H9 (cell line): ENCODE measurements around the gene ADA. TPM values are rescaled to one million over a fixed set of nuclear protein-coding genes. Genes with fewer than 3 reads are reported as not detected.
"Not testable (repeated sequence)": the region's sequence is repeated elsewhere in the genome, so short reads cannot be mapped to it uniquely, and the experiment has no call there.

Experiments
- DNase-seq: peaks from one replicate; pipeline ENCODE4 v3.0.0-alpha.2; 2017
- H2AFZ ChIP-seq: one replicate; pipeline ENCODE4 v1.6.1; 2013; ENCODE audit warnings: mild to moderate bottlenecking, low read length, control low read depth, moderate library complexity
- H2AK5ac ChIP-seq: 2 replicates; pipeline ENCODE4 v1.6.1; 2013; ENCODE audit warnings: low read length, control low read depth, mixed read lengths; ENCODE audit not compliant: insufficient read length
- H2BK120ac ChIP-seq: one replicate; pipeline ENCODE4 v1.6.1; 2013; ENCODE audit warnings: low read depth, mild to moderate bottlenecking, low read length, control low read depth, inconsistent platforms; ENCODE audit not compliant: poor library complexity, severe bottlenecking
- H2BK12ac ChIP-seq: 2 replicates; pipeline ENCODE4 v1.6.1; 2013; ENCODE audit warnings: low read length, control low read depth, mixed read lengths, low read depth; ENCODE audit not compliant: insufficient read length
- H2BK15ac ChIP-seq: 2 replicates; pipeline ENCODE4 v1.6.1; 2013; ENCODE audit warnings: low read depth, low read length, control low read depth
- H2BK20ac ChIP-seq: one replicate; pipeline ENCODE4 v1.6.1; 2013; ENCODE audit warnings: low read depth, mild to moderate bottlenecking, low read length, control low read depth, inconsistent platforms; ENCODE audit not compliant: poor library complexity, severe bottlenecking
- H2BK5ac ChIP-seq: 2 replicates; pipeline ENCODE4 v1.6.1; 2013; ENCODE audit warnings: low read length, control low read depth, mixed read lengths; ENCODE audit not compliant: insufficient read length
- H3K14ac ChIP-seq: 2 replicates; pipeline ENCODE4 v1.6.1; 2013; ENCODE audit warnings: low read length, control low read depth; ENCODE audit not compliant: insufficient read depth
- H3K18ac ChIP-seq: 2 replicates; pipeline ENCODE4 v1.6.1; 2013; ENCODE audit warnings: low read depth, mild to moderate bottlenecking, mixed read lengths, low read length, control low read depth; ENCODE audit not compliant: insufficient read length
- H3K23ac ChIP-seq: 2 replicates; pipeline ENCODE4 v1.6.1; 2013; ENCODE audit warnings: low read length, control low read depth, mixed read lengths, low read depth; ENCODE audit not compliant: insufficient read length
- H3K23me2 ChIP-seq: 2 replicates; pipeline ENCODE4 v1.6.1; 2013; ENCODE audit warnings: low read depth, mild to moderate bottlenecking, mixed read lengths, low read length, control low read depth; ENCODE audit not compliant: insufficient read length, poor library complexity, severe bottlenecking
- H3K27ac ChIP-seq: 2 replicates; pipeline ENCODE4 v1.5.1; 2013; ENCODE audit warnings: low read length, control low read depth, mixed read lengths, low read depth; ENCODE audit not compliant: insufficient read length
- H3K27me3 ChIP-seq: 2 replicates; pipeline ENCODE4 v1.6.1; 2013; ENCODE audit warnings: low read length, control low read depth, inconsistent platforms; ENCODE audit not compliant: insufficient read depth
- H3K4ac ChIP-seq: 2 replicates; pipeline ENCODE4 v1.6.1; 2013; ENCODE audit warnings: low read depth, mild to moderate bottlenecking, control low read depth, inconsistent platforms, low read length, moderate library complexity
- H3K4me1 ChIP-seq: 2 replicates; pipeline ENCODE4 v1.6.1; 2013; ENCODE audit warnings: low read length, control low read depth, inconsistent platforms; ENCODE audit not compliant: insufficient read depth
- H3K4me2 ChIP-seq: 2 replicates; pipeline ENCODE4 v1.6.1; 2013; ENCODE audit warnings: low read length, control low read depth, mixed read lengths; ENCODE audit not compliant: insufficient read length, insufficient read depth
- H3K56ac ChIP-seq: 2 replicates; pipeline ENCODE4 v1.6.1; 2013; ENCODE audit warnings: low read depth, mild to moderate bottlenecking, mixed read lengths, low read length, control low read depth; ENCODE audit not compliant: insufficient read length
- H3K79me1 ChIP-seq: 2 replicates; pipeline ENCODE4 v1.6.1; 2013; ENCODE audit warnings: low read depth, mild to moderate bottlenecking, moderate library complexity, low read length, control low read depth, inconsistent platforms; ENCODE audit not compliant: insufficient read depth, poor library complexity, severe bottlenecking
- H3K79me2 ChIP-seq: 2 replicates; pipeline ENCODE4 v1.6.1; 2013; ENCODE audit warnings: low read length, control low read depth, inconsistent platforms; ENCODE audit not compliant: insufficient read depth
- H3K9ac ChIP-seq: 2 replicates; pipeline ENCODE4 v1.6.1; 2013; ENCODE audit warnings: low read length, control low read depth, mixed read lengths; ENCODE audit not compliant: insufficient read length; ENCODE audit errors: extremely low read depth
- H3K9me3 ChIP-seq: one replicate; pipeline ENCODE4 v1.6.1; 2013; ENCODE audit warnings: low read depth, low read length, inconsistent platforms; ENCODE audit not compliant: control insufficient read depth
- H3T11ph ChIP-seq: one replicate; pipeline ENCODE4 v1.6.1; 2013; ENCODE audit warnings: mild to moderate bottlenecking, low read length, control low read depth, inconsistent platforms
- H4K20me1 ChIP-seq: one replicate; pipeline ENCODE4 v1.6.1; 2013; ENCODE audit not compliant: control insufficient read depth, insufficient read length, insufficient read depth
- H4K5ac ChIP-seq: 2 replicates; pipeline ENCODE4 v1.6.1; 2013; ENCODE audit warnings: low read depth, mild to moderate bottlenecking, mixed read lengths, low read length, control low read depth; ENCODE audit not compliant: insufficient read length
- H4K8ac ChIP-seq: replicated peaks from 2 replicates; pipeline ENCODE4 v1.6.1; 2013; ENCODE audit warnings: low read length, control low read depth, mixed read lengths, low read depth; ENCODE audit not compliant: insufficient read length
- H4K91ac ChIP-seq: 2 replicates; pipeline ENCODE4 v1.6.1; 2013; ENCODE audit warnings: low read depth, mild to moderate bottlenecking, moderate library complexity, mixed read lengths, low read length, control low read depth; ENCODE audit not compliant: insufficient read length
- H3K27ac Mint-ChIP-seq, 3 experiments: 2 replicates in 2 of 3; 3 replicates in 1 of 3; pipeline ENCODE4 v1.8.0; 2020 to 2021; ENCODE audit warnings: mixed read lengths in 3 of 3, mild to moderate bottlenecking in 1 of 3, moderate library complexity in 1 of 3
- H3K27me3 Mint-ChIP-seq: 2 replicates; pipeline ENCODE4 v1.8.0; 2021; ENCODE audit warnings: low read depth, mild to moderate bottlenecking, moderate library complexity, mixed read lengths
- H3K36me3 Mint-ChIP-seq, 3 experiments: 2 replicates in 2 of 3; 3 replicates in 1 of 3; pipeline ENCODE4 v1.8.0; 2020 to 2021; ENCODE audit warnings: low read depth in 3 of 3, mixed read lengths in 3 of 3; ENCODE audit not compliant: insufficient read depth in 1 of 3
- H3K4me1 Mint-ChIP-seq, 2 experiments: 2 replicates each; pipeline ENCODE4 v1.8.0; 2020; ENCODE audit warnings: mixed read lengths in 2 of 2
- H3K4me3 Mint-ChIP-seq, 2 experiments: 2 replicates in 1 of 2; 3 replicates in 1 of 2; pipeline ENCODE4 v1.8.0; 2020 to 2021; ENCODE audit warnings: mild to moderate bottlenecking in 2 of 2, mixed read lengths in 2 of 2, moderate library complexity in 1 of 2
- H3K9me3 Mint-ChIP-seq, 2 experiments: 2 replicates in 1 of 2; 3 replicates in 1 of 2; pipeline ENCODE4 v1.8.0; 2020; ENCODE audit warnings: mild to moderate bottlenecking in 2 of 2, mixed read lengths in 2 of 2, moderate library complexity in 1 of 2
- WGBS: extraction: QIAGEN DNeasy Blood & Tissue Kit; methylation state at CpG from one replicate; pipeline ENCODE4 v1.1.7; 2013; ENCODE audit warnings: missing lambda C conversion rate, low lambda C conversion rate, mixed read lengths; ENCODE audit not compliant: insufficient read length; ENCODE audit errors: extremely low coverage; 5-methylcytosine and 5-hydroxymethylcytosine counted together
- total RNA-seq: library from RNA; stranded (reverse); gene quantifications from 2 replicates; pipeline ENCODE4 v1.2.1, GENCODE V29; 2021
- TF ChIP-seq, protein P1 (sequence below): fragments of 200-600 bp; sonication (generic); conservative IDR thresholded peaks from 3 replicates; pipeline ENCODE4 v1.8.0; 2021; ENCODE audit warnings: antibody characterized with exemption, mild to moderate bottlenecking

ADA gene
- total RNA-seq, 1 experiment from 2014 or later: 22.0 TPM

GRCh38 chr20:44698351-44698750 is 46.9 kb upstream of the ADA start:
- H3K79me2 ChIP-seq: no peaks in the 10 kb centered on the region
- H3K27me3 ChIP-seq: no peaks in the 10 kb centered on the region
- no peak overlapping the region for H2AK5ac ChIP-seq
- no peak overlapping the region for H2BK120ac ChIP-seq
- TF ChIP-seq, protein P1, sequence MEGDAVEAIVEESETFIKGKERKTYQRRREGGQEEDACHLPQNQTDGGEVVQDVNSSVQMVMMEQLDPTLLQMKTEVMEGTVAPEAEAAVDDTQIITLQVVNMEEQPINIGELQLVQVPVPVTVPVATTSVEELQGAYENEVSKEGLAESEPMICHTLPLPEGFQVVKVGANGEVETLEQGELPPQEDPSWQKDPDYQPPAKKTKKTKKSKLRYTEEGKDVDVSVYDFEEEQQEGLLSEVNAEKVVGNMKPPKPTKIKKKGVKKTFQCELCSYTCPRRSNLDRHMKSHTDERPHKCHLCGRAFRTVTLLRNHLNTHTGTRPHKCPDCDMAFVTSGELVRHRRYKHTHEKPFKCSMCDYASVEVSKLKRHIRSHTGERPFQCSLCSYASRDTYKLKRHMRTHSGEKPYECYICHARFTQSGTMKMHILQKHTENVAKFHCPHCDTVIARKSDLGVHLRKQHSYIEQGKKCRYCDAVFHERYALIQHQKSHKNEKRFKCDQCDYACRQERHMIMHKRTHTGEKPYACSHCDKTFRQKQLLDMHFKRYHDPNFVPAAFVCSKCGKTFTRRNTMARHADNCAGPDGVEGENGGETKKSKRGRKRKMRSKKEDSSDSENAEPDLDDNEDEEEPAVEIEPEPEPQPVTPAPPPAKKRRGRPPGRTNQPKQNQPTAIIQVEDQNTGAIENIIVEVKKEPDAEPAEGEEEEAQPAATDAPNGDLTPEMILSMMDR: no peak
- no peak overlapping the region for H4K5ac ChIP-seq
- H3K4me3 Mint-ChIP-seq: no peak overlapping the region
- no peaks in the 10 kb centered on the region for H3K9me3 ChIP-seq
- no CpG with 5 or more reads among the region's 3 CpGs for WGBS
- no peak overlapping the region for H2BK20ac ChIP-seq
- no peak overlapping the region for H3K27ac ChIP-seq
- H3K56ac ChIP-seq: no peak overlapping the region
- H3K18ac ChIP-seq: no peak overlapping the region
- DNase-seq: no peak
- H3K27ac Mint-ChIP-seq: no peak overlapping the region
- H3K9me3 Mint-ChIP-seq: peaks cover 2 to 4% of the 10 kb centered on the region in 2 experiments; a peak in 2 of 5 replicates
- peaks cover 6% of the 10 kb centered on the region; the same call in 1 of the 2 replicates for H3K4me1 ChIP-seq
- no peaks in the 10 kb centered on the region for H3K79me1 ChIP-seq
- no peaks in the 10 kb centered on the region for H3K23me2 ChIP-seq
- no peak overlapping the region for H3T11ph ChIP-seq
- no peak overlapping the region for H2BK15ac ChIP-seq
- no peaks in the 10 kb centered on the region for H4K20me1 ChIP-seq
- H3K14ac ChIP-seq: no peak overlapping the region
- no peak overlapping the region for H3K23ac ChIP-seq
- no peak overlapping the region for H3K4ac ChIP-seq
- H3K4me1 Mint-ChIP-seq: peaks cover 26 to 33% of the 10 kb centered on the region in 2 experiments
- H4K91ac ChIP-seq: no peak overlapping the region
- H3K27me3 Mint-ChIP-seq: peaks cover 5% of the 10 kb centered on the region
- H3K36me3 Mint-ChIP-seq: no peaks in the 10 kb centered on the region; a peak in 1 of 7 replicates
- no peak overlapping the region for H2AFZ ChIP-seq
- H2BK12ac ChIP-seq: no peak overlapping the region
- H3K9ac ChIP-seq: no peak overlapping the region
- no peak overlapping the region for H2BK5ac ChIP-seq
- no peak overlapping the region for H3K4me2 ChIP-seq
- H4K8ac ChIP-seq: no peak overlapping the region

GRCh38 chr20:44697041-44697440 is 45.5 kb upstream of the ADA start:
- H2AFZ ChIP-seq, H3T11ph ChIP-seq: not testable (repeated sequence)
- WGBS: no CpG with 5 or more reads among the region's 5 CpGs

More at GRCh38 chr20:44697041-44697440, 45.5 kb upstream of the ADA start:
- not testable (repeated sequence) for H3K27ac ChIP-seq, H3K27me3 ChIP-seq, H2BK20ac ChIP-seq, H3K14ac ChIP-seq, H2BK5ac ChIP-seq, H3K4me2 ChIP-seq, H3K18ac ChIP-seq, H4K5ac ChIP-seq, H3K4ac ChIP-seq, H4K20me1 ChIP-seq, H3K9ac ChIP-seq, H4K91ac ChIP-seq, H3K4me3 Mint-ChIP-seq, H3K79me2 ChIP-seq, H2BK12ac ChIP-seq, H3K23ac ChIP-seq, DNase-seq, H2BK120ac ChIP-seq, H3K9me3 ChIP-seq, H2AK5ac ChIP-seq, H4K8ac ChIP-seq, H2BK15ac ChIP-seq, H3K23me2 ChIP-seq, H3K9me3 Mint-ChIP-seq, H3K79me1 ChIP-seq, H3K56ac ChIP-seq, H3K4me1 ChIP-seq, H3K36me3 Mint-ChIP-seq, H3K27ac Mint-ChIP-seq, H3K27me3 Mint-ChIP-seq
- H3K4me1 Mint-ChIP-seq: peaks cover 30 to 33% of the 10 kb centered on the region in 2 experiments
